Endothelial cell of umbilical vein (primary cell): ENCODE measurements around the gene SIRT4. TPM values are rescaled to one million over a fixed set of nuclear protein-coding genes. Genes with fewer than 3 reads are reported as not detected.

Experiments
- BruUV-seq: library from RNA; stranded (reverse); fragments of 400-500 nt; replicated peaks from 2 replicates; lab custom pipeline; 2021; lab: Mats Ljungman, UMichigan
- CTCF ChIA-PET: fragments of 300-600, 350-600 bp; sonication (Branson Sonifier 250); formaldehyde crosslinking; loops from one replicate; lab custom pipeline; 2021; ENCODE audit warnings: antibody characterized with exemption, inconsistent platforms; lab: Charles Lee
- POLR2A ChIA-PET: fragments of 300-600, 350-600 bp; sonication (Branson Sonifier 250); formaldehyde crosslinking; loops from one replicate; lab custom pipeline; 2021; ENCODE audit warnings: antibody characterized with exemption, inconsistent platforms; lab: Charles Lee
- DNase-seq: peaks from one replicate; pipeline ENCODE4 v3.0.0-alpha.2; 2011; ENCODE audit warnings: low read depth, low spot score
- FAIRE-seq: peaks from 2 replicates; lab custom pipeline; 2011; peaks lifted over from hg19 to GRCh38; lab: Jason Lieb, UNC
- H2AFZ ChIP-seq: 2 replicates; pipeline ENCODE4 v1.6.0; 2012; ENCODE audit warnings: low read depth, low read length, control low read depth, inconsistent platforms
- H3K27ac ChIP-seq: 2 replicates; pipeline ENCODE4 v1.5.1; 2011; ENCODE audit warnings: low read depth, mild to moderate bottlenecking, control low read depth, low read length, moderate library complexity; ENCODE audit not compliant: insufficient read depth
- H3K27me3 ChIP-seq, 2 experiments: 2 replicates each; pipeline versions ENCODE4 v1.6.0 to v1.6.1; 2011; ENCODE audit warnings: low read length in 2 of 2, mixed read lengths in 1 of 2; ENCODE audit not compliant: control insufficient read depth in 2 of 2, insufficient read depth in 2 of 2
- H3K36me3 ChIP-seq, 2 experiments: 2 replicates in 1 of 2; 3 replicates in 1 of 2; pipeline ENCODE4 v1.5.1; 2011; ENCODE audit warnings: low read length in 2 of 2, mild to moderate bottlenecking in 1 of 2, moderate library complexity in 1 of 2; ENCODE audit not compliant: control insufficient read depth in 2 of 2, insufficient read depth in 2 of 2; ENCODE audit errors: extremely low read depth in 1 of 2
- H3K4me1 ChIP-seq: 3 replicates; pipeline ENCODE4 v1.5.1; 2011; ENCODE audit warnings: mild to moderate bottlenecking, low read length; ENCODE audit not compliant: control insufficient read depth, insufficient read depth; ENCODE audit errors: extremely low read depth
- H3K4me2 ChIP-seq: 2 replicates; pipeline ENCODE4 v1.6.1; 2011; ENCODE audit warnings: low read length, control low read depth, mixed read lengths; ENCODE audit not compliant: insufficient read depth
- H3K4me3 ChIP-seq, 3 experiments: fragments of 200-600 bp in 1 of 3; sonication (generic), shearing (Covaris generic) in 1 of 3; replicated peaks in 1 of 3; 2 replicates each; pipeline ENCODE4 v1.5.1; 2011 to 2016; ENCODE audit warnings: control low read depth in 3 of 3, low read length in 3 of 3, mild to moderate bottlenecking in 2 of 3, inconsistent platforms in 1 of 3, low read depth in 1 of 3, moderate library complexity in 1 of 3; ENCODE audit not compliant: insufficient read depth in 1 of 3
- H3K79me2 ChIP-seq: 2 replicates; pipeline ENCODE4 v1.6.0; 2012; ENCODE audit warnings: low read length, inconsistent platforms; ENCODE audit not compliant: control insufficient read depth, insufficient read depth
- H3K9ac ChIP-seq: replicated peaks from 2 replicates; pipeline ENCODE3; 2011; ENCODE audit warnings: low read length, control low read depth; ENCODE audit not compliant: insufficient read depth; ENCODE audit errors: extremely low read depth
- H3K9me1 ChIP-seq: replicated peaks from 3 replicates; pipeline ENCODE4 v1.6.0; 2011; ENCODE audit warnings: mild to moderate bottlenecking, low read length; ENCODE audit not compliant: control insufficient read depth, insufficient read depth; ENCODE audit errors: extremely low read depth
- H3K9me3 ChIP-seq: replicated peaks from 2 replicates; pipeline ENCODE4 v1.5.1; 2012; ENCODE audit warnings: low read length, inconsistent platforms; ENCODE audit not compliant: control insufficient read depth, insufficient read depth
- H4K20me1 ChIP-seq: replicated peaks from 2 replicates; pipeline ENCODE3; 2011; ENCODE audit warnings: mild to moderate bottlenecking, low read length; ENCODE audit not compliant: control insufficient read depth, insufficient read depth; ENCODE audit errors: extremely low read depth
- EZH2 ChIP-seq: IDR thresholded peaks from 2 replicates; pipeline ENCODE4 v1.6.1; 2012; ENCODE audit warnings: borderline replicate concordance, low read depth, mild to moderate bottlenecking, moderate library complexity, low read length, inconsistent platforms; ENCODE audit not compliant: severe bottlenecking
- GATA2 ChIP-seq: IDR thresholded peaks from 2 replicates; pipeline ENCODE4 v1.7.0; 2011; ENCODE audit warnings: low read depth, mild to moderate bottlenecking, moderate library complexity, mixed read lengths, low read length; ENCODE audit not compliant: insufficient read length, insufficient read depth
- MYC ChIP-seq: IDR thresholded peaks from one replicate; pipeline ENCODE4 v1.6.1; 2011; ENCODE audit warnings: mild to moderate bottlenecking, low read depth, low read length
- dilution Hi-C: fragments of 300-500 bp; cut with MboI; formaldehyde crosslinking; loops from one replicate; pipeline ENCODE4 v1.15.0; 2019; ENCODE audit warnings: low sequenced_read_pairs; ENCODE audit not compliant: extremely low pct_ligation_motif_present
- intact Hi-C: fragments of 100-400 bp; cut with micrococcal nuclease; formaldehyde crosslinking; loops from one replicate; pipeline ENCODE4 v1.10.0; 2022
- polyA plus RNA-seq, 4 experiments: library from polyadenylated mRNA; depleted of rRNA in 3 of 4; stranded (reverse) in 3 of 4; unstranded in 1 of 4; fragments of >200 nt; gene quantifications; 2 replicates each; pipeline versions ENCODE4 v1.2.1 to v1.2.3, GENCODE V29; 2011 to 2012; ENCODE audit warnings: missing spikeins in 1 of 4
- total RNA-seq: library from RNA; stranded (reverse); gene quantifications from 2 replicates; pipeline ENCODE4 v1.2.3, GENCODE V29; 2021
- TF ChIP-seq, protein P1 (sequence below), 2 donors: IDR thresholded peaks; 1 replicate in 1 of 2; 2 replicates in 1 of 2; pipeline ENCODE4 v1.5.1; 2011; ENCODE audit warnings: low read length in 2 of 2, mild to moderate bottlenecking in 2 of 2, moderate library complexity in 2 of 2, control low read depth in 1 of 2, inconsistent platforms in 1 of 2, low read depth in 1 of 2; ENCODE audit not compliant: insufficient read depth in 1 of 2; ENCODE audit errors: extremely low read depth in 1 of 2

The SIRT4 gene
- total and polyA plus RNA-seq, 2 donors (not counting 3 experiments of a cell fraction or from before 2014, with no cell fraction given) = 0.79 to 1.2 TPM

DNA sequence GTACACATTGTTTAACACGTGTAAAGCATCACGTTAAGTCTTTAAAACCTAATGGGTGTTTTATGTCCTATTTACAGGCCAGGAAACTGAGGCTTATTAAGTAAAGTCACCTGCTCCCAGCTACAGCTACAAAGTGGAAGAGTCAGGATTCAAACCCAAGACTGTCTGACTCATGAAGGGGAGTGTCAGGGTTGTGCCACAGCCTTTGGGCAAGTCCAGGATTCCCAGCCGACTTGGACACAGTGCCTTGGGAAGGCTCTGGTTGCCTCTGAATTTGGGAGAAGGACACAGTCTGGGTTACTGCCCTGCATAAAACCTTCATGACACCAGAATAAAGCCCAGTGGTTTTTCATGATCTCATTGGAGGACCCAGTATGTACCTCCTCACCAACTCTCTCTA, 17.7 kb upstream of the SIRT4 start:
- dilution Hi-C loops = no loop called here
- POLR2A ChIA-PET = no interaction called here

More for the DNA sequence above, 17.7 kb upstream of the SIRT4 start:
- no peak overlapping the region for H2AFZ ChIP-seq
- intact Hi-C loops = no loop called here
- no peak overlapping the region for H3K9ac ChIP-seq
- TF ChIP-seq, protein P1, sequence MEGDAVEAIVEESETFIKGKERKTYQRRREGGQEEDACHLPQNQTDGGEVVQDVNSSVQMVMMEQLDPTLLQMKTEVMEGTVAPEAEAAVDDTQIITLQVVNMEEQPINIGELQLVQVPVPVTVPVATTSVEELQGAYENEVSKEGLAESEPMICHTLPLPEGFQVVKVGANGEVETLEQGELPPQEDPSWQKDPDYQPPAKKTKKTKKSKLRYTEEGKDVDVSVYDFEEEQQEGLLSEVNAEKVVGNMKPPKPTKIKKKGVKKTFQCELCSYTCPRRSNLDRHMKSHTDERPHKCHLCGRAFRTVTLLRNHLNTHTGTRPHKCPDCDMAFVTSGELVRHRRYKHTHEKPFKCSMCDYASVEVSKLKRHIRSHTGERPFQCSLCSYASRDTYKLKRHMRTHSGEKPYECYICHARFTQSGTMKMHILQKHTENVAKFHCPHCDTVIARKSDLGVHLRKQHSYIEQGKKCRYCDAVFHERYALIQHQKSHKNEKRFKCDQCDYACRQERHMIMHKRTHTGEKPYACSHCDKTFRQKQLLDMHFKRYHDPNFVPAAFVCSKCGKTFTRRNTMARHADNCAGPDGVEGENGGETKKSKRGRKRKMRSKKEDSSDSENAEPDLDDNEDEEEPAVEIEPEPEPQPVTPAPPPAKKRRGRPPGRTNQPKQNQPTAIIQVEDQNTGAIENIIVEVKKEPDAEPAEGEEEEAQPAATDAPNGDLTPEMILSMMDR (IDR thresholded peaks at IDR 0.05; ENCODE audit: extremely low read depth in 1 of 2, insufficient read depth in 1 of 2, low read depth in 1 of 2, low read length in 2 of 2) = no peak
- TF ChIP-seq MYC = no peak
- no peak for TF ChIP-seq GATA2
- TF ChIP-seq EZH2 = no peak
- no TSS peak for BruUV-seq
- H3K9me1 ChIP-seq = no peaks in the 10 kb centered on the region
- H3K27me3 ChIP-seq = no peaks in the 10 kb centered on the region
- H3K4me2 ChIP-seq = no peak overlapping the region
- no peak overlapping the region for H3K27ac ChIP-seq
- no peak overlapping the region for H3K4me3 ChIP-seq
- no peaks in the 10 kb centered on the region for H3K79me2 ChIP-seq
- DNase-seq (no peak), FAIRE-seq (no peak)
- CTCF ChIA-PET = interaction anchor here (1.8 kb wide), 1 partner anchor 18 kb away, joined by 4 read pairs; the partner anchor contains the start of gene SIRT4
- H3K36me3 ChIP-seq = no peaks in the 10 kb centered on the region
- no peaks in the 10 kb centered on the region for H3K4me1 ChIP-seq
- no peaks in the 10 kb centered on the region for H3K9me3 ChIP-seq
- H4K20me1 ChIP-seq = no peaks in the 10 kb centered on the region
